ENCODE data around the gene EP400.
"Not testable (repeated sequence)": the region's sequence is repeated elsewhere in the genome, so short reads cannot be mapped to it uniquely, and the experiment has no call there.

EP400 gene

GRCh38 chr12:132102297-132102696, 152.6 kb downstream of the EP400 start:
- DNase-seq, result no peak

GRCh38 chr12:132103072-132103471, 153.3 kb downstream of the EP400 start:
- not testable (repeated sequence) for DNase-seq

GRCh38 chr12:132103542-132104308, 154.0 kb downstream of the EP400 start:
- no peak for DNase-seq

GRCh38 chr12:132105467-132105866, 155.7 kb downstream of the EP400 start:
- DNase-seq, result no peak

- DNase-seq, result no peak
Measured at GRCh38 chr12:132106921-132107320, 157.2 kb downstream of the EP400 start.

GRCh38 chr12:132108211-132108832, 158.6 kb downstream of the EP400 start:
- DNase-seq, result no peak

GRCh38 chr12:132109741-132110140, 160.0 kb downstream of the EP400 start:
- no peak for DNase-seq

- DNase-seq, result no peak
Measured at GRCh38 chr12:132110677-132111076, 160.9 kb downstream of the EP400 start.

- DNase-seq, result no peak
Measured at GRCh38 chr12:132111654-132112304, 162.0 kb downstream of the EP400 start.

- no peak for DNase-seq
Measured at GRCh38 chr12:132114667-132115066, 164.9 kb downstream of the EP400 start.

GRCh38 chr12:132115500-132115899, 165.8 kb downstream of the EP400 start:
- no peak for DNase-seq

GRCh38 chr12:132116709-132117557, 167.2 kb downstream of the EP400 start:
- no peak for DNase-seq

- DNase-seq, result no peak
Measured at GRCh38 chr12:132117558-132117875, 167.8 kb downstream of the EP400 start.

GRCh38 chr12:132118876-132119275, 169.1 kb downstream of the EP400 start:
- no peak for DNase-seq

- DNase-seq, result no peak
Measured at GRCh38 chr12:132121283-132121682, 171.5 kb downstream of the EP400 start.

GRCh38 chr12:132123970-132124765, 174.4 kb downstream of the EP400 start:
- no peak for DNase-seq

GRCh38 chr12:132124766-132125425, 175.2 kb downstream of the EP400 start:
- no peak for DNase-seq

GRCh38 chr12:132125736-132126135, 176.0 kb downstream of the EP400 start:
- no peak for DNase-seq

GRCh38 chr12:132127041-132127440, 177.3 kb downstream of the EP400 start:
- no peak for DNase-seq

- no peak for DNase-seq
Measured at GRCh38 chr12:132129007-132129406, 179.3 kb downstream of the EP400 start.

- DNase-seq, result no peak
Measured at GRCh38 chr12:132130690-132131089, 180.9 kb downstream of the EP400 start.

Data from COR-L47 (cell line).